HG02763 (cell line): ENCODE measurements around the gene FGF22.
"Not testable (repeated sequence)": the region's sequence is repeated elsewhere in the genome, so short reads cannot be mapped to it uniquely, and the experiment has no call there.

ENCODE experiments used
- ATAC-seq: cut with Tn5 transposase; IDR thresholded peaks from one replicate; pipeline ENCODE4 v1.9.1; 2021; ENCODE audit warnings: mild to moderate bottlenecking, moderate library complexity; ENCODE audit not compliant: unreplicated experiment

The FGF22 gene

GRCh38 chr19:657611-658010 lies 17.9 kb downstream of the FGF22 start:
- no peak for ATAC-seq

GRCh38 chr19:658059-658839 lies 18.6 kb downstream of the FGF22 start:
- ATAC-seq: no peak

- no peak for ATAC-seq
These were observed 19.5 kb downstream of the FGF22 start for GRCh38 chr19:658916-659839.

GRCh38 chr19:660793-661426 lies 21.2 kb downstream of the FGF22 start:
- no peak for ATAC-seq

GRCh38 chr19:661427-662196 lies 21.9 kb downstream of the FGF22 start:
- ATAC-seq: no peak

- ATAC-seq: peak; percentile 6
These were observed 22.7 kb downstream of the FGF22 start for GRCh38 chr19:662207-662961.

GRCh38 chr19:662962-663681 lies 23.4 kb downstream of the FGF22 start, which contains the start of gene RNF126:
Gene RNF126, minus strand, starts transcription at chr19:663214. Its CDS starts 93 bp downstream, at chr19:663121.
- peak; percentile 70 for ATAC-seq

- ATAC-seq: no peak
These were observed 24.0 kb downstream of the FGF22 start for GRCh38 chr19:663682-664117.

GRCh38 chr19:664913-665443 lies 25.3 kb downstream of the FGF22 start:
- ATAC-seq: no peak

- ATAC-seq: not testable (repeated sequence)
These were observed 27.4 kb downstream of the FGF22 start for GRCh38 chr19:666985-667573.

GRCh38 chr19:668675-669434 lies 29.2 kb downstream of the FGF22 start:
- ATAC-seq: not testable (repeated sequence)

GRCh38 chr19:670609-671075 lies 31.0 kb downstream of the FGF22 start:
- no peak for ATAC-seq

- ATAC-seq: no peak
These were observed 34.8 kb downstream of the FGF22 start for GRCh38 chr19:674282-675151.

- no peak for ATAC-seq
These were observed 36.3 kb downstream of the FGF22 start for GRCh38 chr19:676007-676338.

- ATAC-seq: no peak
These were observed 36.8 kb downstream of the FGF22 start, which contains the start of gene FSTL3 for GRCh38 chr19:676339-677105. Gene FSTL3, plus strand, starts transcription at chr19:676392. Its CDS starts 32 bp downstream, at chr19:676424.

GRCh38 chr19:677201-677600 lies 37.5 kb downstream of the FGF22 start:
- ATAC-seq: no peak
